ENCODE data around the gene CCL8.

Gene CCL8

DNA sequence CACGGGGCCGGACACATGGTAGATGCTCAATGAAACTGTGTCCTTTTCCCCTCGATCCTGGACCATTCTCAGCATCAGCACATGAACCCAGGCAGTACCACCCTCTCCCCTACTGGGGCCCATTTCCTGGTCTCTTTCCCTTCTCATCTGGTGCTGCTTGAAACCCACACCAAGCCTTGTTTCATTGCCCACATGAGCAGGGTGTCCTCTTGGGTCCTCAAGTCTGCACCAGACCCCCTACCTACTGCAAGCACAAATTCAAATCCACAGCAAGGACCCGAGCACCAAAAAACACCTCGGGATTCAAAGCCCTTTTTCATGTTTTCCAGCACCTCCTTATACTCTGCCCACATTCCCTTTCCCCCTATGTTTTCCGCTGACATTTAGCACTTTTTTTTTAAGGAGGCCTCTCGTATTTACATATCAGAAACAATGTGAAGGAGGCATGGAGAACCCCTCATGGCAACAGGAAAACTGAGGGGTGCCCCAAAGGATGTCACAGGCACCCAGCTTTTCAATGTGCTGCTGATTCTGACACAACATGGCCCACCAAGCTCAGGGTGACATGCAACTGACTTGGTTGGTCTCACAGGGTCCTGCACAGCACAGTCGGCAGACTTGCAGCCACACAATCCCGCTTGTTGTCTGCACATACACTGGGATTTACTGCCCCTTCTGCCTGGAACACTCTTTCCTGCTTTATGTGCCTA is 48.4 kb downstream of the CCL8 start:
- no peak for DNase-seq (ENCODE audit: low read depth in 3 of 3)

DNA sequence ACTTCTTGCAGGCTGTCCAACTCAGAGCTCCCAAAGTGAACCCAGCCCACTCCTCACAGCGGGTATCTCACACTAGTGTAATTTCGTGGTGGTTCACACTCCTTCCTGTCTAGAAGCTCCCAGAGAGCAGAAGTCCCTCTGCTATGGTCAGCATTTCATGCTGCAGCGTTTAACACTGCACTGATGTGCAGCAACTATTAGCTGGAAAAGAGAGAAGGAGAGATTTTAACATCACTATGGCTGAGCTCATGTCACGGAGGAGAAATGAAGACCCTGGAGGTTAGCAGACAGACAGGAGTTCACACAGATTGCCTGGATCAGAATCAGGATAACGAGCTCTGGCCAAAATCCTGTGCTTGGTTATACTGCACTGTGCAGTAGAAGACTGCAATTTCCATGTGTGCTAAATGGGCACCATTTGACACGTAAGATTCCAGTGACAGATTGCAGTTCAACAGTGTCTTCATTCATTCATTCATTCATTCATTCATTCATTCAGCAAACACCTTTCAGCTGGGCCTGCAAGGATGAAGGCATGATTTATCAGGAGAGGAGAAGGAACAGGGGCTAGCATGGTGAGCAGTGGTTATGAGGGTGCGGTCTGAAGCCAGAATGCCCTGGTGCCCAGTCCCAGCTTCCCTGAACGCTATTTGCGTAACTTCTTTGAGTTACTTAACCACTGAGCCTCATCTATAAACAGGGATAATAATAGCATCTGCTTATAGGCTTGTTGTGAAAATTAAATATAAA is 49.1 kb downstream of the CCL8 start:
- DNase-seq (ENCODE audit: low read depth in 3 of 3): no peak

DNA sequence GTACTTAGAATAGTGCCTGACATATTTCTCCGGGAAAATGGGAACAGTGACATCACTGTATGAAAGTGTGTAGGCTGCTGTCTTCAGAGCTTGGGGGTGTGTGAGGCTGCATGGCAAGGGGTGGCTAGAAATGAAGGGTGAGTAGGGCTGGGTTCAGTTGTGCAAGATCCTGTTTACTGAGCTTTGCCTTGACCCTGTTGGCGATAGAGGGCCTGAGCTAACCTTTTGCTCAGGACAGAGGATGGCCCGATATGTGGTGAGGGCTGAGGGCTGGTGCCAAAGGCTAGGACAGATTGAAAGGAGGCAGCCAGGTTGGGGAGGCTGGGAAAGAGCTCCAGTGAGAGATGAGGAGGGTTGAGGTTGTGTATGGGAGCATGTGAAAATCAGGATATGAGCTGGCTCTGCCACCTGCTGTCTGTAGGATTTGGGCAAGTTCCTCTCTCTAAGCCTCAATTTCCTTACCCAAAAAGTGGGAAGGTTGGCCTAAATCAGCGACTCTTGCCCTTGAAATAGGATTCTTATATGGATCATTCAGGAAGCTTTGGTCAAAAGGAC is 49.8 kb downstream of the CCL8 start:
- no peak for DNase-seq (ENCODE audit: low read depth in 3 of 3)

DNA sequence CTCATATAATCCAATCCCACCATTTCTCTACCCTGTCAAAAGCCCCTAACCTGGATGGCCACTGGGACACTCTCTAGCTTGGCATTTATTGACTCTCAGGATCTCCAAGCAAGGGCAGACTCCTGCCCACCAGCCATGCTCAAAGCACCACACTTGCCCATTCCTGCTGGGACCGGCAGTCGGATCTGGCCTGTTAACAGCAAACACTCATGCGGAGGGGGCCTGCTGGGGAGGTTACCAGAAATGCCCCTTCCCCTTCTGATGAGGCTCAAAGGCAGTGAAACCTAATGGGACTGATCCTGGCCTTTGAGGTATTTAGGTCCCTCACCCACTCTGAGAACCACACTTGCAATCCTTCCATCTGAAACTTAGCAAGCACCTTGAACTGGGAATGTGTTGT is 50.3 kb downstream of the CCL8 start:
- no peak for DNase-seq (ENCODE audit: low read depth in 3 of 3)

DNA sequence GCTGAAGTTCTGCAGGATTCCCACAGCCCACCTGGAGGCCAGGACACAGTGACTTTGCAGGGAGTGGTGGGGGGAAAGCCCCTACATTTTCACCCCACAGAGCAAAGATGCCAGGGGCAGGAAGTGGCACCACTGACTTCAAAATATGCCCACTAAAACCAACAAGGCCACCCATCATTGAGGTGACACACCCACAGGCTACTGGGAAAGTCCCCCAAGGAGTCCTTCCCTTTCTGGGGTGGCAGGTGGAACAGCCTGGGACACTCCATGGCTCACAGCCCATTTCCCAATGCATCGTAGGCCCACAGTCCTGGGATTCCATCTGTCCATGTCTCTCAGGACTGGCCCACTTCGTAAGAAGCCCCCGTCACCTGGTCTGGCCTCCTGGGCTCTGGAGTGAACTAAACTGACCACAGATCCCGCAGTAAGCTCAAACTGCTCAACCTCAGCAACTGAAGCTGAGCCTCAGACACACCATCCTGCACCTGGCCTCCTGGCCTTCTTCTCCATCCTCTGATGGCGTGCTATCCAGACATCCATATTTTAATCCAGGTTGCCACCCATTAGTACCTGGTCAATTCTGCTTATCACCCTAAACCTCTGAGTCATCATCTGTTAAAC is 51.3 kb downstream of the CCL8 start:
- no peak for DNase-seq (ENCODE audit: low read depth in 3 of 3)

DNA sequence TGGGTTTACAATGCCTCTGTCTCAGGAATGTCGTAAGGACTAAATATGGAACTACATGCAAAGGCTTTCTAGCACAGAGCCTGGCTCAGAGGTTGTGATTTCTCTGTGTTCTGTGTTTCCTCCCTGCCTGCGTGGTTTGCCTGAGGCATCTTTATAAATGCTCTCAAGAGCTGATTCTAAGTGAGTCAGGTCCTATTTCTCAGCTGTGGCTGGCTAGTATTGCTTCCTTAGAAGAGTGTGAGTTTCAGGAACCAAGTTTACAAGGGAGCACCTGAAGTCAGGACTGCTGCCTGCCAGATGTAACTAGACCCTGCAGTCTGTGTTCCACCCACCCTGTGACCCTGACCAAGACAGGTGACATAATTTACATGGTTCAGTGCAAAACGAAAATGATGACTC is 51.8 kb downstream of the CCL8 start:
- DNase-seq (ENCODE audit: low read depth in 3 of 3): no peak
